Endothelial cell of umbilical vein (primary cell): ENCODE results near the gene GPD1L. TPM values are rescaled to one million over a fixed set of nuclear protein-coding genes. Genes with fewer than 3 reads are reported as not detected.

ENCODE experiments used
- BruUV-seq: library from RNA; stranded (reverse); fragments of 400-500 nt; replicated peaks from 2 replicates; lab custom pipeline; 2021; lab: Mats Ljungman, UMichigan
- CTCF ChIA-PET: fragments of 300-600, 350-600 bp; sonication (Branson Sonifier 250); formaldehyde crosslinking; loops from one replicate; lab custom pipeline; 2021; ENCODE audit warnings: antibody characterized with exemption, inconsistent platforms; lab: Charles Lee
- POLR2A ChIA-PET: fragments of 300-600, 350-600 bp; sonication (Branson Sonifier 250); formaldehyde crosslinking; loops from one replicate; lab custom pipeline; 2021; ENCODE audit warnings: antibody characterized with exemption, inconsistent platforms; lab: Charles Lee
- DNase-seq: peaks from one replicate; pipeline ENCODE4 v3.0.0-alpha.2; 2011; ENCODE audit warnings: low read depth, low spot score
- FAIRE-seq: peaks from 2 replicates; lab custom pipeline; 2011; peaks lifted over from hg19 to GRCh38; lab: Jason Lieb, UNC
- H2AFZ ChIP-seq: 2 replicates; pipeline ENCODE4 v1.6.0; 2012; ENCODE audit warnings: low read depth, low read length, control low read depth, inconsistent platforms
- H3K27ac ChIP-seq: 2 replicates; pipeline ENCODE4 v1.5.1; 2011; ENCODE audit warnings: low read depth, mild to moderate bottlenecking, control low read depth, low read length, moderate library complexity; ENCODE audit not compliant: insufficient read depth
- H3K27me3 ChIP-seq, 2 experiments: 2 replicates each; pipeline versions ENCODE4 v1.6.0 to v1.6.1; 2011; ENCODE audit warnings: low read length in 2 of 2, mixed read lengths in 1 of 2; ENCODE audit not compliant: control insufficient read depth in 2 of 2, insufficient read depth in 2 of 2
- H3K36me3 ChIP-seq, 2 experiments: 2 replicates in 1 of 2; 3 replicates in 1 of 2; pipeline ENCODE4 v1.5.1; 2011; ENCODE audit warnings: low read length in 2 of 2, mild to moderate bottlenecking in 1 of 2, moderate library complexity in 1 of 2; ENCODE audit not compliant: control insufficient read depth in 2 of 2, insufficient read depth in 2 of 2; ENCODE audit errors: extremely low read depth in 1 of 2
- H3K4me1 ChIP-seq: 3 replicates; pipeline ENCODE4 v1.5.1; 2011; ENCODE audit warnings: mild to moderate bottlenecking, low read length; ENCODE audit not compliant: control insufficient read depth, insufficient read depth; ENCODE audit errors: extremely low read depth
- H3K4me2 ChIP-seq: 2 replicates; pipeline ENCODE4 v1.6.1; 2011; ENCODE audit warnings: low read length, control low read depth, mixed read lengths; ENCODE audit not compliant: insufficient read depth
- H3K4me3 ChIP-seq, 3 experiments: fragments of 200-600 bp in 1 of 3; sonication (generic), shearing (Covaris generic) in 1 of 3; replicated peaks in 1 of 3; 2 replicates each; pipeline ENCODE4 v1.5.1; 2011 to 2016; ENCODE audit warnings: control low read depth in 3 of 3, low read length in 3 of 3, mild to moderate bottlenecking in 2 of 3, inconsistent platforms in 1 of 3, low read depth in 1 of 3, moderate library complexity in 1 of 3; ENCODE audit not compliant: insufficient read depth in 1 of 3
- H3K79me2 ChIP-seq: 2 replicates; pipeline ENCODE4 v1.6.0; 2012; ENCODE audit warnings: low read length, inconsistent platforms; ENCODE audit not compliant: control insufficient read depth, insufficient read depth
- H3K9ac ChIP-seq: replicated peaks from 2 replicates; pipeline ENCODE3; 2011; ENCODE audit warnings: low read length, control low read depth; ENCODE audit not compliant: insufficient read depth; ENCODE audit errors: extremely low read depth
- H3K9me1 ChIP-seq: replicated peaks from 3 replicates; pipeline ENCODE4 v1.6.0; 2011; ENCODE audit warnings: mild to moderate bottlenecking, low read length; ENCODE audit not compliant: control insufficient read depth, insufficient read depth; ENCODE audit errors: extremely low read depth
- H3K9me3 ChIP-seq: replicated peaks from 2 replicates; pipeline ENCODE4 v1.5.1; 2012; ENCODE audit warnings: low read length, inconsistent platforms; ENCODE audit not compliant: control insufficient read depth, insufficient read depth
- H4K20me1 ChIP-seq: replicated peaks from 2 replicates; pipeline ENCODE3; 2011; ENCODE audit warnings: mild to moderate bottlenecking, low read length; ENCODE audit not compliant: control insufficient read depth, insufficient read depth; ENCODE audit errors: extremely low read depth
- CTCF ChIP-seq, 2 donors: IDR thresholded peaks; 1 replicate in 1 of 2; 2 replicates in 1 of 2; pipeline ENCODE4 v1.5.1; 2011; ENCODE audit warnings: low read length in 2 of 2, mild to moderate bottlenecking in 2 of 2, moderate library complexity in 2 of 2, control low read depth in 1 of 2, inconsistent platforms in 1 of 2, low read depth in 1 of 2; ENCODE audit not compliant: insufficient read depth in 1 of 2; ENCODE audit errors: extremely low read depth in 1 of 2
- EZH2 ChIP-seq: IDR thresholded peaks from 2 replicates; pipeline ENCODE4 v1.6.1; 2012; ENCODE audit warnings: borderline replicate concordance, low read depth, mild to moderate bottlenecking, moderate library complexity, low read length, inconsistent platforms; ENCODE audit not compliant: severe bottlenecking
- FOS ChIP-seq: IDR thresholded peaks from 2 replicates; pipeline ENCODE4 v1.6.1; 2011; ENCODE audit warnings: mild to moderate bottlenecking, low read length, moderate library complexity, borderline replicate concordance; ENCODE audit not compliant: insufficient read depth
- GATA2 ChIP-seq: IDR thresholded peaks from 2 replicates; pipeline ENCODE4 v1.7.0; 2011; ENCODE audit warnings: low read depth, mild to moderate bottlenecking, moderate library complexity, mixed read lengths, low read length; ENCODE audit not compliant: insufficient read length, insufficient read depth
- JUN ChIP-seq: IDR thresholded peaks from 2 replicates; pipeline ENCODE4 v1.6.1; 2011; ENCODE audit warnings: borderline replicate concordance, low read depth; ENCODE audit not compliant: insufficient read length, insufficient read depth
- MAX ChIP-seq: IDR thresholded peaks from 2 replicates; pipeline ENCODE4 v1.6.1; 2011; ENCODE audit not compliant: insufficient read depth, insufficient read length
- MYC ChIP-seq: IDR thresholded peaks from one replicate; pipeline ENCODE4 v1.6.1; 2011; ENCODE audit warnings: mild to moderate bottlenecking, low read depth, low read length
- POLR2A ChIP-seq: IDR thresholded peaks from 2 replicates; pipeline ENCODE4 v1.6.1; 2012; ENCODE audit warnings: low read depth, mild to moderate bottlenecking, control low read depth, low read length
- POLR2AphosphoS5 ChIP-seq: IDR thresholded peaks from 2 replicates; pipeline ENCODE4 v1.6.1; 2012; ENCODE audit warnings: low read depth, mild to moderate bottlenecking, control low read depth, low read length, moderate library complexity; ENCODE audit not compliant: insufficient read depth
- dilution Hi-C: fragments of 300-500 bp; cut with MboI; formaldehyde crosslinking; loops from one replicate; pipeline ENCODE4 v1.15.0; 2019; ENCODE audit warnings: low sequenced_read_pairs; ENCODE audit not compliant: extremely low pct_ligation_motif_present
- intact Hi-C: fragments of 100-400 bp; cut with micrococcal nuclease; formaldehyde crosslinking; loops from one replicate; pipeline ENCODE4 v1.10.0; 2022
- polyA plus RNA-seq, 4 experiments: library from polyadenylated mRNA; depleted of rRNA in 3 of 4; stranded (reverse) in 3 of 4; unstranded in 1 of 4; fragments of >200 nt; gene quantifications; 2 replicates each; pipeline versions ENCODE4 v1.2.1 to v1.2.3, GENCODE V29; 2011 to 2012; ENCODE audit warnings: missing spikeins in 1 of 4
- total RNA-seq: library from RNA; stranded (reverse); gene quantifications from 2 replicates; pipeline ENCODE4 v1.2.3, GENCODE V29; 2021

Gene GPD1L
- total and polyA plus RNA-seq, 2 donors (not counting 3 experiments of a cell fraction or from before 2014, with no cell fraction given), result 5.1 to 12.9 TPM

- Histone ChIP-seq H3K9me3 (no peaks in the 10 kb centered on the region), H3K79me2 (no peaks in the 10 kb centered on the region), H3K4me3 (no peak overlapping the region), H3K4me2 (no peak overlapping the region), H3K9me1 (no peaks in the 10 kb centered on the region), H4K20me1 (no peaks in the 10 kb centered on the region), H2AFZ (no peak overlapping the region), H3K9ac (no peak overlapping the region), H3K36me3 (no peaks in the 10 kb centered on the region), H3K27me3 (no peaks in the 10 kb centered on the region), H3K27ac (no peak overlapping the region), H3K4me1 (peaks cover 6% of the 10 kb centered on the region)
- TF ChIP-seq MYC, result no peak
- TF ChIP-seq POLR2AphosphoS5, result no peak
- peak; percentile 63 to 69 for TF ChIP-seq CTCF (IDR thresholded peaks at IDR 0.05; ENCODE audit: extremely low read depth in 1 of 2, insufficient read depth in 1 of 2, low read depth in 1 of 2, low read length in 2 of 2)
- TF ChIP-seq POLR2A, result no peak
- no TSS peak for BruUV-seq
- POLR2A ChIA-PET, result no interaction called here
- CTCF ChIA-PET, result interaction anchor here (0.6 to 5.6 kb wide), 22 partner anchors 12 to 379 kb away, joined by 3 to 33 read pairs (median 4); partner anchors contain the start of genes CMTM7 and CMTM8
- FAIRE-seq (peak; percentile 93), DNase-seq (peak; percentile 67)
- intact Hi-C loops, result no loop called here
- dilution Hi-C loops, result no loop called here
Measured at GRCh38 chr3:32175607-32176197, 69.3 kb downstream of the GPD1L start.

- dilution Hi-C loops (no loop called here), intact Hi-C loops (loop anchor here (1.0 kb wide), 4 partner anchors 119 to 487 kb away; partner anchors contain the start of genes CMTM6 and DYNC1LI1)
- H3K79me2 ChIP-seq, result no peaks in the 10 kb centered on the region
- H3K9ac ChIP-seq, result no peak overlapping the region
- DNase-seq (peak; percentile 85), FAIRE-seq (peak; percentile 84)
- no peaks in the 10 kb centered on the region for H3K27me3 ChIP-seq
- ChIA-PET CTCF (interaction anchor here (0.7 to 5.6 kb wide), 24 partner anchors 9 to 450 kb away, joined by 3 to 33 read pairs (median 4); partner anchors contain the start of gene CMTM8), POLR2A (no interaction called here)
- no TSS peak for BruUV-seq
- H3K27ac ChIP-seq, result no peak overlapping the region
- H3K9me3 ChIP-seq, result no peaks in the 10 kb centered on the region
- no peak for TF ChIP-seq GATA2
- peak; percentile 51 to 73 for TF ChIP-seq CTCF (IDR thresholded peaks at IDR 0.05; ENCODE audit: extremely low read depth in 1 of 2, insufficient read depth in 1 of 2, low read depth in 1 of 2, low read length in 2 of 2)
- no peak for TF ChIP-seq JUN
- no peak for TF ChIP-seq POLR2A
- no peak for TF ChIP-seq MAX
- TF ChIP-seq FOS, result no peak
- TF ChIP-seq EZH2, result no peak
- TF ChIP-seq POLR2AphosphoS5, result no peak
- peak overlapping the region; percentile 72 for H2AFZ ChIP-seq
- H3K9me1 ChIP-seq, result no peaks in the 10 kb centered on the region
- H3K4me2 ChIP-seq, result peak overlapping the region; percentile 63
- H3K36me3 ChIP-seq, result no peaks in the 10 kb centered on the region
- H3K4me3 ChIP-seq, result no peak overlapping the region
- H4K20me1 ChIP-seq, result no peaks in the 10 kb centered on the region
- H3K4me1 ChIP-seq, result peaks cover 6% of the 10 kb centered on the region
Measured at GRCh38 chr3:32176989-32177701, 70.7 kb downstream of the GPD1L start.
